Measurements from ENCODE around the gene UPP2. TPM values are rescaled to one million over a fixed set of nuclear protein-coding genes. Genes with fewer than 3 reads are reported as not detected.

Gene UPP2
- not detected in 2 replicates for total RNA-seq (2011; cell fraction: chromatin; rRNA removed; ENCODE audit: low replicate concordance)
- not detected in 2 replicates for total RNA-seq (2011; cell fraction: nucleolus; rRNA removed)
- not detected in 2 replicates for total RNA-seq (2011; cell fraction: nucleoplasm; rRNA removed)
- not detected in 2 replicates for total RNA-seq (2014; rRNA removed)
- total RNA-seq (2014; rRNA removed; fragmentation: Illumina TruSeq; extraction: Trizol): not detected in 2 replicates
- not detected in 2 replicates for total RNA-seq (2015; rRNA removed; fragmentation: Illumina TruSeq; extraction: Trizol)
- not detected in 2 replicates for total RNA-seq (2021)
- polyA plus RNA-seq (2011; rRNA removed): not detected in 2 replicates
- not detected in 2 replicates for polyA plus RNA-seq (2011; cell fraction: cytosol; rRNA removed)
- polyA plus RNA-seq (2011; cell fraction: nucleus; rRNA removed): not detected in 2 replicates
- 0.03 and 0.04 TPM in 2 replicates for polyA plus RNA-seq (2012)
- not detected in 2 replicates for polyA plus RNA-seq (2014; fragmentation: Illumina TruSeq; extraction: Trizol)
- not detected for polyA plus RNA-seq (2014; fragmentation: Nextera tagmentation; extraction: Ambion mirVana)
- polyA plus RNA-seq (2014; rRNA removed): not detected in 2 replicates
- polyA minus RNA-seq (2011; rRNA and poly(A)+ RNA removed): not detected in 2 replicates
- polyA minus RNA-seq (2011; cell fraction: cytosol; rRNA and poly(A)+ RNA removed): not detected in 2 replicates
- not detected in 2 replicates for polyA minus RNA-seq (2011; cell fraction: nucleus; rRNA and poly(A)+ RNA removed)
- percentile 25 among the genes with signal in this experiment for Bru-seq, nascent RNA
- percentile 19 among the genes with signal in this experiment for BruChase-seq, experiment 1, labeled RNA remaining after a 2-hour chase
- percentile 18 among the genes with signal in this experiment for BruChase-seq, experiment 2, labeled RNA remaining after a 6-hour chase
- long read RNA-seq, experiment 1, partial matches to known transcripts: 0 of 1 reads
- long read RNA-seq, experiment 1, other reads (novel, unspliced or antisense): 1 of 1 reads
- long read RNA-seq, experiment 2: 0 reads
- long read RNA-seq, experiment 3: 0 reads

- no peak within 1 kb of the TSS for H3K4me2 ChIP-seq (ENCODE audit: insufficient read depth, low read length)
- TF ChIP-seq ZNF444 (CRISPR knock-in tag; IDR thresholded peaks at IDR 0.05): no peak
- no peak for TF ChIP-seq ZFP30 (CRISPR knock-in tag; IDR thresholded peaks at IDR 0.05; ENCODE audit: borderline replicate concordance)
- no peak for TF ChIP-seq ZFP36 (IDR thresholded peaks at IDR 0.05; ENCODE audit: low read depth, low read length, partially characterized antibody)
- H3K9me1 ChIP-seq (ENCODE audit: control insufficient read depth, insufficient read depth, low read length): no peaks in the 10 kb centered on the region
- H3K4me3 ChIP-seq: no peak within 1 kb of the TSS
- H3K36me3 ChIP-seq (ENCODE audit: control insufficient read depth, insufficient read depth, low read length): no peaks in the 10 kb centered on the region
- WGBS (ENCODE audit: insufficient coverage, low coverage, missing lambda C conversion rate): 0% methylated on average over 3 of the region's 3 CpGs
- ChIA-PET POLR2A (interaction anchor here (0.6 kb wide), 1 partner anchor 629 kb away, joined by 3 read pairs; no protein-coding TSS in a partner anchor), CTCF (ENCODE audit: low intra/inter-chr PET ratio) (no interaction called here)
- H3K4me1 ChIP-seq (replicated peaks in 1 of 2; ENCODE audit: control insufficient read depth in 2 of 2, insufficient read depth in 2 of 2, low read length in 2 of 2): no peaks in the 10 kb centered on the region
- intact Hi-C loops (cut with micrococcal nuclease): no loop called here
- no peak within 1 kb of the TSS for H2AFZ ChIP-seq (ENCODE audit: low read depth, low read length)
- H3K79me2 ChIP-seq (ENCODE audit: control insufficient read depth, insufficient read depth, low read length): no peaks in the 10 kb centered on the region
- no TSS peak for BruUV-seq (replicated peaks)
- H3K27me3 ChIP-seq (ENCODE audit: control insufficient read depth in 2 of 2, insufficient read depth in 2 of 2, low read length in 2 of 2): peaks cover 4 to 12% of the 10 kb centered on the region in 2 experiments; a peak in 3 of 5 replicates
- FAIRE-seq (no peak), ATAC-seq (no peak), DNase-seq (ENCODE audit: extremely low read depth in 1 of 4, low spot score in 3 of 4) (no peak)
- no peak within 1 kb of the TSS for H3K27ac ChIP-seq (ENCODE audit: extremely low read depth, low read depth, low read length)
- no peak within 1 kb of the TSS for H3K9ac ChIP-seq (ENCODE audit: insufficient read depth in 1 of 2, low read depth in 2 of 2, low read length in 2 of 2)
- H4K20me1 ChIP-seq (replicated peaks; ENCODE audit: control insufficient read depth, insufficient read depth, low read length): no peaks in the 10 kb centered on the region
- in situ Hi-C loops (cut with MboI): no loop called here
- H3K9me3 ChIP-seq (replicated peaks; ENCODE audit: control insufficient read depth, insufficient read depth, low read depth, low read length): no peaks in the 10 kb centered on the region
Observed at GRCh38 chr2:158101384-158101926, at the start of gene UPP2. TSS of gene UPP2 (plus strand) at chr2:158101876. CDS start at chr2:158102064, 188 bp downstream.

Measured in K562 (cell line).